Measurements from ENCODE around the gene TMEM31.

DNA sequence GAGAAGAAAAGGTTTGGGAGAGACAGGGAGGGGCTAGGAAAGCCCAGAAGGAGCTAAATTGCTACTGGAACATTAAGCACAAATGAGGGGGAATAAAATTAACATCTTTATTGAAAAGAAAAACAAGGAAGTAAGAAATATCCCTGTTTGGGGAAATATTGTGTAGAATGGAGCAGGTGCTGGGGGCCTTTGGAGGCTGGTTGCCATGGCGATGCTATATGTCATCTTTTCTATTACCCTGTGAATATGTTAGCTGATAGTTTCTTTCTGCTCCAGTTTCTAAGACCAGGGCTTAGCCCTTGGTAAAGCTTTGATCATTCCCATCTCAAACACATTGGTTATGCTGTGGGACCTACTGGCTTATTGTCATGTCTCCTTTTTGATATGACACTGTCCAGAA is 28.7 kb downstream of the TMEM31 start:
- TF ChIP-seq ZBTB7A (IDR thresholded peaks at IDR 0.05; ENCODE audit: low read depth) (no peak), YY1 (IDR thresholded peaks at IDR 0.05; ENCODE audit: low read depth) (no peak), CREB1 (IDR thresholded peaks at IDR 0.05; ENCODE audit: low read depth) (no peak), FOXM1 (IDR thresholded peaks at IDR 0.05; ENCODE audit: borderline replicate concordance, low read depth) (no peak), EP300 (IDR thresholded peaks at IDR 0.05; ENCODE audit: borderline replicate concordance) (no peak)
- TF ChIP-seq, protein P1, sequence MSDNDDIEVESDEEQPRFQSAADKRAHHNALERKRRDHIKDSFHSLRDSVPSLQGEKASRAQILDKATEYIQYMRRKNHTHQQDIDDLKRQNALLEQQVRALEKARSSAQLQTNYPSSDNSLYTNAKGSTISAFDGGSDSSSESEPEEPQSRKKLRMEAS (IDR thresholded peaks at IDR 0.05) = no peak

All from Ishikawa (cell line).